OCI-LY1 (cell line): ENCODE data around the gene CNTN1.

ENCODE experiments used
- H2AFZ ChIP-seq: fragments of 200-600 bp; sonication (generic), shearing (Covaris generic); 2 replicates; pipeline ENCODE4 v1.6.0; 2014; ENCODE audit warnings: antibody characterized with exemption, mild to moderate bottlenecking, low read length
- H3F3A ChIP-seq: fragments of 200-600 bp; sonication (generic), shearing (Covaris generic); 2 replicates; pipeline ENCODE4 v1.6.0; 2014; ENCODE audit warnings: mild to moderate bottlenecking, antibody characterized with exemption, low read length, moderate library complexity; ENCODE audit not compliant: insufficient read depth
- H3K27ac ChIP-seq: fragments of 200-600 bp; sonication (generic); 2 replicates; pipeline ENCODE4 v1.5.1; 2014; ENCODE audit warnings: low read length, mixed run types, mild to moderate bottlenecking, low read depth; ENCODE audit not compliant: poor library complexity, severe bottlenecking
- H3K27me3 ChIP-seq: fragments of 200-600 bp; sonication (generic); 2 replicates; pipeline ENCODE4 v1.6.0; 2014; ENCODE audit warnings: antibody characterized with exemption, mild to moderate bottlenecking, low read length, moderate library complexity; ENCODE audit not compliant: insufficient read depth
- H3K36me3 ChIP-seq: fragments of 200-600 bp; sonication (generic); 2 replicates; pipeline ENCODE4 v1.6.1; 2014; ENCODE audit warnings: mild to moderate bottlenecking, antibody characterized with exemption, low read length, moderate library complexity, mixed read lengths; ENCODE audit not compliant: insufficient read depth
- H3K4me1 ChIP-seq: fragments of 200-600 bp; sonication (generic); 2 replicates; pipeline ENCODE4 v1.5.1; 2014; ENCODE audit warnings: mild to moderate bottlenecking, low read length, moderate library complexity; ENCODE audit not compliant: insufficient read depth, severe bottlenecking
- H3K4me2 ChIP-seq: fragments of 200-600 bp; sonication (generic), shearing (Covaris generic); 2 replicates; pipeline ENCODE4 v1.6.1; 2014; ENCODE audit warnings: low read length
- H3K4me3 ChIP-seq: fragments of 200-600 bp; sonication (generic); 2 replicates; pipeline ENCODE4 v1.5.1; 2014; ENCODE audit warnings: low read length, low read depth, mild to moderate bottlenecking, mixed read lengths; ENCODE audit not compliant: poor library complexity, severe bottlenecking
- H3K79me2 ChIP-seq: fragments of 200-600 bp; shearing (Covaris generic); 2 replicates; pipeline ENCODE4 v1.6.1; 2016; ENCODE audit warnings: mixed run types, low read length, mixed read lengths; ENCODE audit not compliant: insufficient read depth
- H3K9ac ChIP-seq: fragments of 200-600 bp; sonication (generic), shearing (Covaris generic); 2 replicates; pipeline ENCODE4 v1.6.1; 2014; ENCODE audit warnings: mild to moderate bottlenecking, low read length, mixed read lengths
- H3K9me2 ChIP-seq: fragments of 200-600 bp; sonication (generic), shearing (Covaris generic); 2 replicates; pipeline ENCODE4 v1.6.1; 2014; ENCODE audit warnings: low read depth, mild to moderate bottlenecking, low read length, mixed read lengths
- H3K9me3 ChIP-seq: fragments of 200-600 bp; shearing (Covaris generic); 2 replicates; pipeline ENCODE4 v1.6.1; 2014; ENCODE audit warnings: low read length, mixed read lengths
- H4K20me1 ChIP-seq: fragments of 200-600 bp; sonication (generic), shearing (Covaris generic); 2 replicates; pipeline ENCODE4 v1.6.0; 2016; ENCODE audit warnings: mild to moderate bottlenecking, low read length; ENCODE audit not compliant: insufficient read depth
- EZH2 ChIP-seq: fragments of 200-600 bp; sonication (generic), shearing (Covaris generic); IDR thresholded peaks from 2 replicates; pipeline ENCODE4 v1.8.0; 2017; ENCODE audit warnings: borderline replicate concordance, mixed run types, mild to moderate bottlenecking, antibody characterized with exemption, low read length, moderate library complexity, mixed read lengths
- TF ChIP-seq, protein P1 (sequence below): fragments of 200-600 bp; sonication (generic), shearing (Covaris generic); IDR thresholded peaks from 2 replicates; pipeline ENCODE4 v1.5.1; 2017; ENCODE audit warnings: mild to moderate bottlenecking, antibody characterized with exemption, low read length, moderate library complexity, mixed read lengths

Gene CNTN1

DNA sequence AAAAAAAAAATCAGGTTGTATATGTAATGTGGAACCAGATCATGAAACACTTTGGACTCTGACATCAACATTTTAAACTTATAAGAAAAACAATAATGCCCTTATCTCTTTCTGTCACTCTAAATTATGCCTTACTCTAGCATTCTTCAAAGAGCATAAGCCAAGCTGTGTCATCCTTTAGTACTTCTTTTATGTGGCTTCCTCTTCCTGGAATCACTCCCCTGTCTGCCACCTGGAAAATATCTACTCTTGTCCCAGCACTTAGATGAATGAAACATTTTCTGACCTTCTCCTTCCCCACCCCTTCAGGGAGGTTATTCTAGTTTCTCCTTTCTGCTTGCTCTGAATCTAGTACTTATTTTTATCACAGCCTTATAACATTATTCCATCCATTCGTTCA lies 101.2 kb downstream of the CNTN1 start:
- Histone ChIP-seq H3K4me3 (no peak overlapping the region), H3K36me3 (no peaks in the 10 kb centered on the region), H3K4me1 (no peaks in the 10 kb centered on the region), H3K79me2 (no peaks in the 10 kb centered on the region), H3K27me3 (no peaks in the 10 kb centered on the region), H3K9me2 (no peaks in the 10 kb centered on the region), H3F3A (no peaks in the 10 kb centered on the region), H2AFZ (no peak overlapping the region), H3K4me2 (no peak overlapping the region), H3K27ac (no peak overlapping the region), H3K9me3 (no peaks in the 10 kb centered on the region), H3K9ac (no peak overlapping the region), H4K20me1 (no peaks in the 10 kb centered on the region)
- TF ChIP-seq EZH2 = no peak
- TF ChIP-seq, protein P1, sequence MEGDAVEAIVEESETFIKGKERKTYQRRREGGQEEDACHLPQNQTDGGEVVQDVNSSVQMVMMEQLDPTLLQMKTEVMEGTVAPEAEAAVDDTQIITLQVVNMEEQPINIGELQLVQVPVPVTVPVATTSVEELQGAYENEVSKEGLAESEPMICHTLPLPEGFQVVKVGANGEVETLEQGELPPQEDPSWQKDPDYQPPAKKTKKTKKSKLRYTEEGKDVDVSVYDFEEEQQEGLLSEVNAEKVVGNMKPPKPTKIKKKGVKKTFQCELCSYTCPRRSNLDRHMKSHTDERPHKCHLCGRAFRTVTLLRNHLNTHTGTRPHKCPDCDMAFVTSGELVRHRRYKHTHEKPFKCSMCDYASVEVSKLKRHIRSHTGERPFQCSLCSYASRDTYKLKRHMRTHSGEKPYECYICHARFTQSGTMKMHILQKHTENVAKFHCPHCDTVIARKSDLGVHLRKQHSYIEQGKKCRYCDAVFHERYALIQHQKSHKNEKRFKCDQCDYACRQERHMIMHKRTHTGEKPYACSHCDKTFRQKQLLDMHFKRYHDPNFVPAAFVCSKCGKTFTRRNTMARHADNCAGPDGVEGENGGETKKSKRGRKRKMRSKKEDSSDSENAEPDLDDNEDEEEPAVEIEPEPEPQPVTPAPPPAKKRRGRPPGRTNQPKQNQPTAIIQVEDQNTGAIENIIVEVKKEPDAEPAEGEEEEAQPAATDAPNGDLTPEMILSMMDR = no peak

DNA sequence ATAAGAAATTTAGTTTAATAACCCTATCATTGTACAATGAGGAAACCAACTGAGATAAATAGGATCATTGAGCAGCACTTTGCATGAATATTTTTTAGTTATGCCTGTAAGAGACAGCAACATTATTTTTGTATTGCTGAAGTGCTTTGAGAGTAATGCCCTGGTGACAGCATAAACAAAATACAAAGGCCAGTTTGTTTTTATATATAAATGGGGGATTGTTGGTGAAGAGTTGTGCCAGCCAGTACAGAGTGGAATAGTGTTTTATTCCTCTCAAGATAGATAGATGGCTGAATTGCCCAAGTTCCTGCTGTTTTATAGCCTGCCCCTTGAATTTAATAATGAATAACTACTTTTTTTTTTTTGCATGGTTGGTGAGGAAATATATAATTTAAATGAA lies 101.8 kb downstream of the CNTN1 start:
- Histone ChIP-seq H3K4me1 (no peaks in the 10 kb centered on the region), H3K4me2 (no peak overlapping the region), H3K9me2 (no peaks in the 10 kb centered on the region), H3F3A (no peaks in the 10 kb centered on the region), H3K27ac (no peak overlapping the region), H3K27me3 (no peaks in the 10 kb centered on the region), H3K4me3 (no peak overlapping the region), H2AFZ (no peak overlapping the region), H4K20me1 (no peaks in the 10 kb centered on the region), H3K79me2 (no peaks in the 10 kb centered on the region), H3K36me3 (no peaks in the 10 kb centered on the region), H3K9me3 (no peaks in the 10 kb centered on the region), H3K9ac (no peak overlapping the region)
- TF ChIP-seq, protein P1 = no peak
- TF ChIP-seq EZH2 = no peak

DNA sequence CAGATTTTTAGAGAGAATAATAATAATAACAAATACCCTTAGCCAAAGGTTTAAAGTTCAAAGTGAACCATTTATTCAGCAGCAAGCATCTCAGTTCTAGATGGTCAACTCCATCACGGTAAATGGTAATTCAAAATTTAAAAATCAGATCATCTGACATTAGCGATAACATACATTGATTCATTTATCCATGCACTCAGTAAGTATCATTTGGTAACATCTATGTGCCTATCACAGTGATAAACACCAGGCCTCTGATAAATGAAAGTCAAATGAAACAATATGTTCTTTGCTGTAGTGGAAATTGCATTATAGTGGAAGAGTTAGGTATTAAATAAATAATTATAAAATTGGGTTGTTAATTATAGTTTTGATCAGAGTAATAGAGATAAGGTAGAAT lies 108.8 kb downstream of the CNTN1 start:
- H3K4me1 ChIP-seq = no peaks in the 10 kb centered on the region
- H3K9ac ChIP-seq = no peak overlapping the region

More for the DNA sequence above, 108.8 kb downstream of the CNTN1 start:
- no peaks in the 10 kb centered on the region for H4K20me1 ChIP-seq
- no peak overlapping the region for H3K4me3 ChIP-seq
- no peaks in the 10 kb centered on the region for H3K79me2 ChIP-seq
- no peak for TF ChIP-seq EZH2
- TF ChIP-seq, protein P1 = no peak
- no peak overlapping the region for H3K4me2 ChIP-seq
- no peaks in the 10 kb centered on the region for H3K9me2 ChIP-seq
- no peaks in the 10 kb centered on the region for H3K9me3 ChIP-seq
- H3K36me3 ChIP-seq = no peaks in the 10 kb centered on the region
- no peaks in the 10 kb centered on the region for H3K27me3 ChIP-seq
- no peaks in the 10 kb centered on the region for H3F3A ChIP-seq
- H3K27ac ChIP-seq = no peak overlapping the region
- no peak overlapping the region for H2AFZ ChIP-seq
